ENCODE data around the gene TECPR1. TPM values are rescaled to one million over a fixed set of nuclear protein-coding genes. Genes with fewer than 3 reads are reported as not detected.

TECPR1 gene
- polyA plus RNA-seq, 1 donor from 2014 or later: 28.8 TPM

DNA sequence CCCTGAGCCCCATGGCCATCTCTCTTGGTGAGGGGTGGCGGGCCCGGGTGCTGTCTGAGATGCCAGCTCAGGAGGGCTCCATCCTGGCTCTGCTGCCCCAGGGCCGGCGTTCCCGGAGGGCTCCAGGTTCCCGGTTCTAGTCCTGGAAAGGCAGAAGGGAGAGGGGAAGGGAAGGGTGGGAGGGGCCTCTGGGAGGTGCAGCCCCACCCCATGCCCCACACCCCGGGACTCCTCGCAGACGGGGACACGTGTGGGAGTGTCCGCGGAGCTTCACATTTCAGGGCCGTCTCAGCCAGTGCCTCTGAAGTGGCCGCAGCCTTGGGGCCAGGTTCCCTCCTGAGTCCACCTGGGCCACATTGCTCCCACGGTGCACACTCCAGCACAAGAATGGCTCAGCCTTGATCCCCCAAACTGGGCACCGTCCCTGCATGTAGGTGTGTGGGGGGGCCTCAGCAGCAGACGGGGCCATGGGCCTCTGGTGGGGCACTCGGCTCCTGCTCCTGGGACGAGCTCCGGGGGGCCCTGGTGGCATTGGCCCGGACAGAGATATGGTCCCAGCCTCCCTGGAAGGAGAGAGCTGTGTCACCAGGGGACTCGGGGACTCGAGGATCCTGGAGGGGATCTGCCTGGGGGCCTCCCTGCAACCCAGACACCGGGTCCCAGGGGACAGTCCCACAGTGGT is 35.0 kb downstream of the TECPR1 start:
- Mint-ChIP-seq H3K27me3 (peaks cover 18% of the 10 kb centered on the region), H3K4me1 (peaks cover 17 to 22% (median 21%) of the 10 kb centered on the region in 3 donors), H3K27ac (no peak overlapping the region)

DNA sequence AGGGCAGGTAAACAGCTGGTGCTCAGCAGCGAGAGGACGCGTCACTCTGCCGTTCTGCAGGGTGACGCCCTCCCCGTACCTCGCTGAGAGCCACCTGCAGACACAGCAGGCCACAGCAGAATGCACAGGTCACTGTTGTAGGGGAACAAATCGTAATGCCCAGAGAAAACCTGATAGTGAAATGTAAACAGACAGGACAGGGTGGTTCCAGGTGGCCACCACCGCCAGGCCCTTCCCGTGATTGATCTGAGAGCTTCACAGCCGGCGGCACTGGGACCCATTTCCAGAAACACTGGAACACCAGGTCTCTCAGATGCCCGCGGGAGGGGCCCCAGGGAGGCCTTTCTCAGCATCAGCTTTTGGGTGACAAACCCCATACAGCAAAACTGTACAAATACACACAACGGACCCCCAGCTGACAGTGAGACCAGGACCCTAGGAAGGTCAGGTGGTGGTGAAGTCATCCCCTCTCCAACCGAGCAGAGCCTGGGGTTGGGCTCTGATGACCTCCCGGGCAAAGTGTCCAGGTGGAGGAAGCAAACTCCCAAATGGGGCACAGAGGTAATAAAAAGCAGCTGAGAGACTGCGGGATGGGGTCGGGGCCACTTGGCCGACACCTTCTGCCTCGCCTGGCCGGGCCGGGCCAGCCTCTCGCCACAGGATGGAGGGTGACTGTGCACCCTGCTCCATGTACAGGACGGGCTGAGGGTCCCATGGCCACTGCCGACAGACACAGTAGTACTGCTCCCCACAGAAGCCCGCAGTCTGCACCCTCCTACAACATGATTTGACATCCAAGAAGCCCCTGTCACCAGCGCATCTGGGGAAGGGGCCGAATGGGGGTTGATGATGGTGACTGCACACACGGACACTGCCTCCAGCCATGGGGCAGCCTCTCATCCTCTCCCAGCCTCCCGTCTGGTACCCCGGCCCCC is 36.2 kb downstream of the TECPR1 start:
- Mint-ChIP-seq H3K27ac (peak overlapping the region in 1 of 3 donors; percentile 10), H3K4me1 (peaks cover 17 to 25% (median 21%) of the 10 kb centered on the region in 3 donors), H3K27me3 (peaks cover 23% of the 10 kb centered on the region), H3K9me3 (no peaks in the 10 kb centered on the region), H3K36me3 (peaks cover 2% of the 10 kb centered on the region), H3K4me3 (no peak overlapping the region)

More for the DNA sequence above, 35.0 kb downstream of the TECPR1 start:
- Mint-ChIP-seq H3K9me3 (no peaks in the 10 kb centered on the region), H3K4me3 (no peak overlapping the region), H3K36me3 (peaks cover 4% of the 10 kb centered on the region)

DNA sequence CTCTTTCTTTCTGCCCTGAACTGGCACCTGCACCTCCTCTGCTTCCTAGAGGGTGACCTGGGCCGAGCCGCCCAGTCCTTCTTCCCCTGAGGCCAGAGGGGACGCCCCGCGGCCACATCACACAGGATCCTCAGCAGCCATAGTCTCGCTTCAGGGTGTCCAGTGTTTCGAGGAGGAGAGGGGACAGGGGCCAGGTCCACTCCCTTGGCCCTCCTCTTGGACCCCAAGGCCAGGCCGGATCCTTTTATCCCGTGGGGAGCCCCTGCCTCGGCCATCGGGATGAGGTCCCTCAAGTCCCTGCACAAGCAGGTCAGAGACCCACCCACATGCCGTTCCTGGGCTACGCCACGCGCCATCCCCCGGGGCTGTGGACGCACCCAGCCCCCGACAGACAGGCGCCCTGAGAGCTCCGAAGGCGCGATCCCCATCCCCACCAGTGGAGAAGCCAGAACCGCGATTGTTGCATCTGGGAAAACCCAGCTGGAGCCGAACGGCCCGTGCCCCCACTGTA is 37.2 kb downstream of the TECPR1 start:
- H3K27me3 Mint-ChIP-seq: peaks cover 25% of the 10 kb centered on the region
- H3K4me3 Mint-ChIP-seq: no peak overlapping the region
- H3K9me3 Mint-ChIP-seq: no peaks in the 10 kb centered on the region
- peaks cover 2% of the 10 kb centered on the region for H3K36me3 Mint-ChIP-seq
- no peak overlapping the region for H3K27ac Mint-ChIP-seq
- H3K4me1 Mint-ChIP-seq: peaks cover 17 to 23% (median 19%) of the 10 kb centered on the region in 3 donors

DNA sequence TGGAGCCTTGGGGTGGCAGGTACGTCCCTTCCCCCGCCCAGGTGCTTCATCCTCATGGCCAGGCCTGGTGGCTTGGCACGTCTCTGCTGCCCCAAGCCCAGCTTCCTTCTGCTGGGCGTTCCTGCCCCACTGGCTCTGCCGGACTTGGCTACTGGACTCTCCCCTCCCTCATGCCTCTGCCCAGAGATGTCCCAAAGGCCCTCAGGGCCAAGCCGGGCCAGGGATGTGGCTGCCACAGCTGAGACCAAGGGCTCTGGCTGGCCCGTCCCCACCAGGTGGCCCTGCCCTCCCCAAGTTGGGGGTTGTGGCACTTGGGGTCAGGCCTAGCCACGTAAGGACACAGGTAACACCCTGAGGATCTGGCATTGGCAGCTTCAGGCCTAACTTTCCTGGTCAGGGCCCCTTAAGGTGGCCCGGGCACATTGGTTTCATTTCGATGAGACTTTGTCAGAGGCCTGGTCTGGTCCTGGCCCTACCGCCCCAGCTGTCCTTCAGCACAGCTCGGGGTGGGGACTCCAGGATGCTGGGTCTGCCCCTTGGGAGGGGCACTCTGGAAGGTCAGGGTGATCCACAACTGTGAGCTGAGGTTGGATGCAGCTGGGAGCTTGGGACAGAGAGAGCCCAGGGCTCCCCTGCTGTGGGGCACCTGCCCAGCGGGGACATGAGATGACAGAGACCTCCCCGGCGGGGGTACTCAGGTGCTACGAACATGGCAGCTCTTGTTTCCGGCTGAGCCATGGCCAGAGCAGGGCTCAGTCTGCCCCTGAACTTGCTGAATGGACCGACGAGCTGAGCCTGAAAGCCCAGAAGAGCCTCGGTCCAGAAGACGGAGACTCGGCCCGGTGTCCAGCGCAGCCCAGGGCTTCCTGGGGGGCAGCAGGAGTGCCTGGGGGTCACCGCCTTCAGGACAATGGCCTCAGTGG is 37.9 kb downstream of the TECPR1 start:
- peaks cover 10 to 16% (median 16%) of the 10 kb centered on the region in 3 donors for H3K4me1 Mint-ChIP-seq
- H3K4me3 Mint-ChIP-seq: peak overlapping the region in 1 of 4 donors; percentile 72
- H3K27ac Mint-ChIP-seq: no peak overlapping the region

GRCh38 chr7:98213296-98213887 is 38.6 kb downstream of the TECPR1 start:
- H3K9me3 Mint-ChIP-seq: no peaks in the 10 kb centered on the region
- peaks cover 20% of the 10 kb centered on the region for H3K27me3 Mint-ChIP-seq
- no peak overlapping the region for H3K27ac Mint-ChIP-seq
- H3K36me3 Mint-ChIP-seq: peaks cover 2% of the 10 kb centered on the region
- H3K4me3 Mint-ChIP-seq: peak overlapping the region in 1 of 4 donors; percentile 84
- peaks cover 4 to 9% (median 9%) of the 10 kb centered on the region in 3 donors for H3K4me1 Mint-ChIP-seq

More for the DNA sequence above, 37.9 kb downstream of the TECPR1 start:
- peaks cover 23% of the 10 kb centered on the region for H3K27me3 Mint-ChIP-seq
- no peaks in the 10 kb centered on the region for H3K9me3 Mint-ChIP-seq
- peaks cover 2% of the 10 kb centered on the region for H3K36me3 Mint-ChIP-seq

DNA sequence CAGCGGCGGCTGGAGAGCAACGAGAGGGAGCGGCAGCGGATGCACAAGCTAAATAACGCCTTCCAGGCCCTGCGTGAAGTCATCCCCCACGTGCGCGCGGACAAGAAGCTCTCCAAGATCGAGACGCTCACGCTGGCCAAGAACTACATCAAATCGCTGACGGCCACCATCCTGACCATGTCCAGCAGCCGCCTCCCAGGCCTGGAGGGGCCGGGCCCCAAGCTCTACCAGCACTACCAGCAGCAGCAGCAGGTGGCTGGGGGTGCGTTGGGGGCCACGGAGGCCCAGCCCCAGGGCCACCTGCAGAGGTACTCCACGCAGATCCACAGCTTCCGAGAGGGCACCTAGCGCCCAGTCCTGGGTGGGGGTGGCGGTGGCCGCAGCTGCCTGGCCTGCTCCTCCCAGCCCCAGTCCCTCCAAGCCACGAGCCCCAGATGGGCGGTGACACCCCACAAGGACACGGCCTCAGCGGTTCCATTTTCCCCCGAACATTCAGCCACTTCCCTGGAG is 39.4 kb downstream of the TECPR1 start:
- Mint-ChIP-seq H3K27ac (no peak overlapping the region), H3K27me3 (peaks cover 16% of the 10 kb centered on the region)

GRCh38 chr7:98211676-98212531 is 40.1 kb downstream of the TECPR1 start:
- Mint-ChIP-seq H3K27ac (peak overlapping the region in 1 of 3 donors; percentile 27), H3K4me3 (peak overlapping the region; percentile 17 to 86 (median 58)), H3K4me1 (peaks cover 0 to 5% (median 4%) of the 10 kb centered on the region in 3 donors), H3K27me3 (peaks cover 16% of the 10 kb centered on the region), H3K9me3 (no peaks in the 10 kb centered on the region), H3K36me3 (peaks cover 6% of the 10 kb centered on the region)

More for the DNA sequence above, 39.4 kb downstream of the TECPR1 start:
- peaks cover 1% of the 10 kb centered on the region for H3K36me3 Mint-ChIP-seq
- no peaks in the 10 kb centered on the region for H3K9me3 Mint-ChIP-seq
- H3K4me1 Mint-ChIP-seq: peaks cover 0 to 5% (median 4%) of the 10 kb centered on the region in 3 donors
- peak overlapping the region in 1 of 4 donors; percentile 84 for H3K4me3 Mint-ChIP-seq

- Mint-ChIP-seq H3K4me1 (peaks cover 0 to 5% (median 4%) of the 10 kb centered on the region in 3 donors), H3K36me3 (peaks cover 6% of the 10 kb centered on the region), H3K9me3 (no peaks in the 10 kb centered on the region), H3K27me3 (peaks cover 16% of the 10 kb centered on the region), H3K4me3 (peak within 1 kb of the TSS; percentile 44 to 86 (median 70)), H3K27ac (peak within 1 kb of the TSS in 1 of 3 donors; percentile 27)
These were observed 40.8 kb downstream of the TECPR1 start, which contains the start of gene BHLHA15 for GRCh38 chr7:98211221-98211675. BHLHA15 (plus strand) TSS chr7:98211439; CDS start chr7:98212310, 871 bp downstream.

DNA sequence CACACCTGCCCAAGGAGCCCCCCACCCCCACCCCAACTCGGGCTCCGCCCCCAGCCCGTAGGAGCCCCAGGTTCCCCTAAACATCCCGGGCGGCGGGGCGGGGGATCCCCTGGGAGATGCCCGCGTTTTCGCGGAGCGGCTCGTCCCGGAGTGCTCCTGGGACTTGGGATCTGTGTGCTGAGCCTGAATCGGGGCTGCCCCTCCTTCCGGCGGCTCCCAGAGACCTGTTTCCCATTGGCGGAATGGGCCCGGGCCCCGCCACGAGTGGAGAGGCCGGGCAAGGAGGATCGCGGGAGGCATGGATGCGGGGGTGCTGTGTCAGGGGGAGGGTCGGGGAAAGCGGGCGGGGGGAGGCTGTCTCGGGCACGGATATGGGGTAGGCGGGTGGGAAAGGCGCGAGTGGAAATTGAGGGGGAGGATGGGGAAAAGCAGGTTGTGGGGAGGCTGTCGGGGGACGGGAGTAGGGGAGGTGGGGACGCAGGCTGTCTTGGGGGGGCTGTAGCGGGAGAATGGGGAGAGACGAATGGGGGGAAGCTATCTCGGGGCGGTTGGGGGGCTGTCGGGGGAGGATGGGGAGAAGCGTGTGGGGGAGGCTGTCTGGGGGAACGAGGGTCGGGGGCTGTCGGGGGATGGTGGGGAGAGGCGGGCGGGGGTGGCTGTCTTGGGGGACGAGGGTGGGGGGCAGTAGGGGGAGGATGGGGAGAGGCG is 41.4 kb downstream of the TECPR1 start:
- Mint-ChIP-seq H3K9me3 (peaks cover 0 to 2% (median 0%) of the 10 kb centered on the region in 3 donors), H3K27ac (no peak overlapping the region), H3K4me1 (peaks cover 2 to 8% (median 5%) of the 10 kb centered on the region in 3 donors), H3K27me3 (peaks cover 16% of the 10 kb centered on the region), H3K36me3 (peaks cover 10% of the 10 kb centered on the region), H3K4me3 (peak overlapping the region in 2 of 4 donors; percentile 66 to 75)

DNA sequence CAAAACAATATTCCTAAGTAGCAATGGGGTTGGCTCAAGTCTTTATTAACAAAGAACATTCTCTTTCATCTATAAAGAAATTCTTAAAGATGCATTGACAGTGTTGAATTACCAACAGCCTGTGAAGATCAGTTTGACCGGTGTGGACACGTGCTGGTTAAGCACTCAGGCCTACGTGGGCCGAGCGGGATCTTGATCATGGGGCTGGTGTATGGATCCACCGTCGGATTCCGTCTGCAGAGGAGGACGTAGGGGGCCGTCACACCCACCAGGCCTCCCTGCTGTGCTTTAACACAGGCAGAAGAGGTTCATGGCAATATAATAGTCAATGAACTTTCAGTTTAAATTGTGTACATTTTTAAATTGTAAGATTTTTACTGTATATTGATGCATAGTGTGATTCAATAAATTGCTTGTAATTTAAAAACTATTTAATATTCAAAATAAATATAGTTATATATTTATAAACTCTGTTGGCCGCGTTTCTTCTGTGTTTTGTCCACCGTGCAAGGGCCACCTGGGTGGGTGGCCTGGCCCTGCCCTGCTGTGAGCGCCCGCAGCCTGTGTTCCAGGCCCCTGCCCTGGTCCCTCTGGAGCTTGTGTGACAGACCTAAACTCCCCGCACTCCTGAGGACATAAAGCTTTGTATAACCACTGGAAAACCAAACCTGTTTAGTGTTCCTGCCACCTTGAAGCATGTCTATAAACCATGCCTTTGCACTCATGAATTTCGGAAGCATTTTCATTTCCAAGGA is 42.7 kb downstream of the TECPR1 start:
- Mint-ChIP-seq H3K27me3 (peaks cover 16% of the 10 kb centered on the region), H3K4me3 (peak overlapping the region; percentile 16 to 87 (median 70)), H3K4me1 (peaks cover 2 to 8% (median 5%) of the 10 kb centered on the region in 3 donors), H3K9me3 (peaks cover 0 to 2% (median 0%) of the 10 kb centered on the region in 3 donors), H3K36me3 (peaks cover 10% of the 10 kb centered on the region), H3K27ac (no peak overlapping the region)

- Mint-ChIP-seq H3K9me3 (peaks cover 0 to 2% (median 0%) of the 10 kb centered on the region in 3 donors), H3K27me3 (peaks cover 10% of the 10 kb centered on the region), H3K27ac (no peak overlapping the region), H3K4me1 (peaks cover 13 to 26% (median 22%) of the 10 kb centered on the region in 3 donors), H3K4me3 (no peak overlapping the region), H3K36me3 (peaks cover 10% of the 10 kb centered on the region)
These were observed 45.3 kb downstream of the TECPR1 start for GRCh38 chr7:98206451-98207330.

Measured in IgD-negative memory B cell (primary cell).